Left colon (tissue), 2 donors: ENCODE results near the gene OR51G2. TPM values are rescaled to one million over a fixed set of nuclear protein-coding genes. Genes with fewer than 3 reads are reported as not detected.

Experiments
- ATAC-seq: fragments of 200-7000 bp; cut with Tn5 transposase; one replicate; pipeline ENCODE4 v1.9.1; 2020; ENCODE audit warnings: mild to moderate bottlenecking, moderate library complexity
- DNase-seq, 2 donors: peaks; one replicate each; pipeline ENCODE4 v3.0.0-alpha.2; 2020
- intact Hi-C, 2 donors: fragments of 100-400 bp; cut with DNase I in 1 of 2; cut with micrococcal nuclease in 1 of 2; formaldehyde crosslinking; loops; one replicate each; pipeline versions ENCODE4 v1.11.2 to v1.14.0; 2022; cut with DNase I, micrococcal nuclease
- total RNA-seq, 2 donors: library from RNA; stranded (reverse); fragmentation: NEBNext Ultra II Directional; extraction: Animal tissue kit (Norgen Biotek cat#: 25700); gene quantifications; one replicate each; pipeline ENCODE4 v1.2.1, GENCODE V29; 2021
- donor health status: DM: no; HTN: no; CAD: no.
- donor health status: DM: yes; HTN: yes; CAD: no.

The OR51G2 gene
- total RNA-seq, 2 donors from 2014 or later, result not detected

DNA sequence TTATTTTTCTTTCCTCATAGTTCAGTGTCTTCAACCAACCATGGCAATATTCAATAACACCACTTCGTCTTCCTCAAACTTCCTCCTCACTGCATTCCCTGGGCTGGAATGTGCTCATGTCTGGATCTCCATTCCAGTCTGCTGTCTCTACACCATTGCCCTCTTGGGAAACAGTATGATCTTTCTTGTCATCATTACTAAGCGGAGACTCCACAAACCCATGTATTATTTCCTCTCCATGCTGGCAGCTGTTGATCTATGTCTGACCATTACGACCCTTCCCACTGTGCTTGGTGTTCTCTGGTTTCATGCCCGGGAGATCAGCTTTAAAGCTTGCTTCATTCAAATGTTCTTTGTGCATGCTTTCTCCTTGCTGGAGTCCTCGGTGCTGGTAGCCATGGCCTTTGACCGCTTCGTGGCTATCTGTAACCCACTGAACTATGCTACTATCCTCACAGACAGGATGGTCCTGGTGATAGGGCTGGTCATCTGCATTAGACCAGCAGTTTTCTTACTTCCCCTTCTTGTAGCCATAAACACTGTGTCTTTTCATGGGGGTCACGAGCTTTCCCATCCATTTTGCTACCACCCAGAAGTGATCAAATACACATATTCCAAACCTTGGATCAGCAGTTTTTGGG lies 37.2 kb downstream of the OR51G2 start, which contains the start of gene OR51T1:
Gene OR51T1 (plus strand): TSS at position 41 of the 641 bp plus-strand sequence. CDS start 0 bp downstream, at position 41.
- DNase-seq (no peak), ATAC-seq (no peak)
- intact Hi-C loops, result no loop called here

DNA sequence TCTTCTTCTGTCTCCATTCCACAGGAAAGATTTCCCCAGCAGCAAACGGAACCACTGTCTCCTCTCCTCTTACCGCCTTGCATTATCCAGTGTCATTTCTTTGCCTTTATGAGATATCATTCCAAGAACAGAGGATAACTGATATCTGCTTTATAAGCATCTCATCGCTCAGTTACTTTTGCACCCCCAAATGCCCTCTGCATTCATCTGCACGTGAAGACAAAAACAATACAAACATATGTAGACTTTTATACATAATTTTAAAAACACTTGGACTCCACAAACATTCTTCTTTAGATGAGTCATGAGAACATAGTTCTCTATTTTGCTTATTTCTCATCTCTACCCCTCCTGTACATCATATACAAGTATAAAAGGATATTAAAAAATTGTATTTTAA lies 38.0 kb downstream of the OR51G2 start:
- intact Hi-C loops, result no loop called here
- no peak for DNase-seq

DNA sequence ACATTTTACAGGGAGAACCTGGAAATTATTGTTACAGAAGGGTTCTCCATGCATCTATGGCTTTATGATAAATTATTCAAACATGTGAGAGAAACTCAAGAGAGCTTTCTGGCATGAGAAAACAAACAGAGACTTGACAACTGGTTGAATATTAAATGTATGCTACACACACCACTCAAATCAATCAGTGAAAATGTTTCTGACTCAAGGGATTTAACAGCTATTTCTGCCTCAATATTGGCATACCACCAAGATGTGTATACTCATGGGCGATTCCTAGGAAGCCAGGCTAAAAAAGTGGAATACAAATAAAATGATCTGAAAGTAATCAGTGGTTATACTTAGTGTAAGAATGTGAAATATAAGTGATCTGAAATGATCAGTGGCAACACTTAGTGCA lies 53.3 kb downstream of the OR51G2 start:
- ATAC-seq, result no peak
- no peak for DNase-seq
- intact Hi-C loops, result no loop called here

More for the DNA sequence above, 38.0 kb downstream of the OR51G2 start:
- ATAC-seq, result no peak

GRCh38 chr11:4863876-4864275 lies 55.3 kb downstream of the OR51G2 start:
- DNase-seq, result no peak
- intact Hi-C loops, result no loop called here
- ATAC-seq, result no peak

Other genes starting within 250 kb of the OR51G2 start
- gene OR51E2, start 221.5 kb downstream of the OR51G2 start, total RNA-seq, result under 1 TPM; 0.18 to 0.84 TPM
- gene MMP26, start 214.6 kb downstream of the OR51G2 start, total RNA-seq, result not detected
- not detected for gene OR51F1, start 149.4 kb downstream of the OR51G2 start, total RNA-seq
- not detected for gene OR52R1, start 115.0 kb downstream of the OR51G2 start, total RNA-seq
- gene OR51F2, start 98.0 kb downstream of the OR51G2 start, total RNA-seq, result not detected
- not detected for gene OR51S1, start 70.1 kb downstream of the OR51G2 start, total RNA-seq
- not detected for gene OR51T1, start 37.5 kb downstream of the OR51G2 start, total RNA-seq
- gene OR51A7, start 15.6 kb downstream of the OR51G2 start, total RNA-seq, result not detected
- gene OR51G1, start 5.0 kb upstream of the OR51G2 start, total RNA-seq, result not detected
- not detected for gene OR51A4, start 28.3 kb upstream of the OR51G2 start, total RNA-seq
- gene OR51A2, start 36.4 kb upstream of the OR51G2 start, total RNA-seq, result not detected
- not detected for gene OR51L1, start 75.5 kb upstream of the OR51G2 start, total RNA-seq
- not detected for gene OR52J3, start 127.2 kb upstream of the OR51G2 start, total RNA-seq
- gene OR52E2, start 140.3 kb upstream of the OR51G2 start, total RNA-seq, result not detected
- gene OR52E1, start 150.2 kb upstream of the OR51G2 start, total RNA-seq, result not detected
- not detected for gene OR52A5, start 219.0 kb upstream of the OR51G2 start, total RNA-seq
- not detected for gene OR52A1, start 235.4 kb upstream of the OR51G2 start, total RNA-seq